HG02840 (cell line): ENCODE data around the gene FXYD4.
"Not testable (repeated sequence)": the region's sequence is repeated elsewhere in the genome, so short reads cannot be mapped to it uniquely, and the experiment has no call there.

Source experiments
- ATAC-seq: cut with Tn5 transposase; IDR thresholded peaks from one replicate; pipeline ENCODE4 v1.9.1; 2021; ENCODE audit warnings: mild to moderate bottlenecking, moderate library complexity, moderate number of reproducible peaks; ENCODE audit not compliant: unreplicated experiment, low FRiP score

The FXYD4 gene

GRCh38 chr10:43374194-43374593, 2.8 kb downstream of the FXYD4 start:
- no peak for ATAC-seq

GRCh38 chr10:43375401-43376020, 4.1 kb downstream of the FXYD4 start:
- ATAC-seq: no peak

- ATAC-seq: no peak
Observed at GRCh38 chr10:43376046-43376635, 4.7 kb downstream of the FXYD4 start.

GRCh38 chr10:43376828-43377423, 5.5 kb downstream of the FXYD4 start:
- ATAC-seq: no peak

- no peak for ATAC-seq
Observed at GRCh38 chr10:43377424-43377883, 6.0 kb downstream of the FXYD4 start.

- ATAC-seq: no peak
Observed at GRCh38 chr10:43380610-43381222, 9.3 kb downstream of the FXYD4 start.

GRCh38 chr10:43383204-43383971, 12.0 kb downstream of the FXYD4 start:
- ATAC-seq: no peak

GRCh38 chr10:43384252-43385221, 13.1 kb downstream of the FXYD4 start:
- no peak for ATAC-seq

- ATAC-seq: no peak
Observed at GRCh38 chr10:43385412-43386004, 14.1 kb downstream of the FXYD4 start.

- no peak for ATAC-seq
Observed at GRCh38 chr10:43386549-43386948, 15.1 kb downstream of the FXYD4 start.

- no peak for ATAC-seq
Observed at GRCh38 chr10:43386981-43387677, 15.7 kb downstream of the FXYD4 start.

GRCh38 chr10:43387678-43388032, 16.2 kb downstream of the FXYD4 start:
- no peak for ATAC-seq

- no peak for ATAC-seq
Observed at GRCh38 chr10:43389867-43390266, 18.4 kb downstream of the FXYD4 start.

- no peak for ATAC-seq
Observed at GRCh38 chr10:43390333-43390732, 18.9 kb downstream of the FXYD4 start.

GRCh38 chr10:43390759-43391158, 19.3 kb downstream of the FXYD4 start:
- ATAC-seq: no peak

- no peak for ATAC-seq
Observed at GRCh38 chr10:43391496-43391895, 20.1 kb downstream of the FXYD4 start.

- ATAC-seq: no peak
Observed at GRCh38 chr10:43392748-43393147, 21.3 kb downstream of the FXYD4 start.

GRCh38 chr10:43393186-43393585, 21.8 kb downstream of the FXYD4 start:
- not testable (repeated sequence) for ATAC-seq
